TTC549 (cell line): Measurements from ENCODE around the gene HDGF.
"Not testable (repeated sequence)": the region's sequence is repeated elsewhere in the genome, so short reads cannot be mapped to it uniquely, and the experiment has no call there.

Experiments used
- FAIRE-seq: peaks from 2 replicates; lab custom pipeline; 2012; peaks lifted over from hg19 to GRCh38; lab: Jason Lieb, UNC

Gene HDGF

DNA sequence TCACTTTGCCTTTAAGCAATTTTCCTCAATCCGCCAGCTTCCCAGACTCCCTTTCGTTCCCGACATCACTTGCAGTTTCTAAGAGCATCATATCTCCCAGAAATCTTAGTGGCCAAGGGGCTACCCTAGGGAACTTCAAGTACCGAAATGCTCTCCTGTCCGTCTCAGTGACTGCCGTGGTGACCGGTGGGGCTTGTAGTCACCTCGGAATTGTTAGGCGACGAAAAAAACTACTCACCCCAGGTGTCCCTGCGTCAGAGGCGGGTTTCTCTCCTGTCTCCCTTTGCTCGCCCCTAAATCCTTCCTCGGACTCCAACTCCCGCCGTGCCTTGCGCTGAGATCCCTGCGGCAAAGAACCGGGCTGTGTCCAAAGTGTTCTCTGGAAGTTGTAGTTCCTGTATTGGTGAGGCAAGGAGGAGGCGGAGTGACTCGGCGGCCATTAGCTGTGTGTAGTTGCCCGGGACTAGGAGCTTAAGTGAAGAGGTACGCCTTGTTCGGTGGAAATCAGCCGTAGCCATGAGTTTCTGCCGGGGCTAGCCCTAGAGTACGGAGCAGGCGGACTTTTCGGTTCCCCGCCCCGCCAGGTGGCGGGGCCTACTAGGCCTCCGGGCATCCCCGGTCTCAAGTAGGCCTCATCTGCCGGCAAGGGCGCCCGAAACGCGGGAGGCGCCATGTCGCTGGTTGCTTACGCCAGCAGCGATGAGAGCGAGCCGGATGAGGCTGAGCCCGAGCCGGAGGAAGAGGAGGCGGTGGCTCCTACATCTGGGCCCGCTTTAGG, 15.8 kb upstream of the HDGF start, which contains the start of gene PRCC:
Gene PRCC, plus strand, starts transcription at position 435 of the 778 bp plus-strand sequence. Its CDS starts 237 bp downstream, at position 672.
- FAIRE-seq = peak; percentile 100

- no peak for FAIRE-seq
Measured at GRCh38 chr1:156766298-156767100, 15.0 kb upstream of the HDGF start.

GRCh38 chr1:156765666-156766065, 14.2 kb upstream of the HDGF start:
- FAIRE-seq = no peak

DNA sequence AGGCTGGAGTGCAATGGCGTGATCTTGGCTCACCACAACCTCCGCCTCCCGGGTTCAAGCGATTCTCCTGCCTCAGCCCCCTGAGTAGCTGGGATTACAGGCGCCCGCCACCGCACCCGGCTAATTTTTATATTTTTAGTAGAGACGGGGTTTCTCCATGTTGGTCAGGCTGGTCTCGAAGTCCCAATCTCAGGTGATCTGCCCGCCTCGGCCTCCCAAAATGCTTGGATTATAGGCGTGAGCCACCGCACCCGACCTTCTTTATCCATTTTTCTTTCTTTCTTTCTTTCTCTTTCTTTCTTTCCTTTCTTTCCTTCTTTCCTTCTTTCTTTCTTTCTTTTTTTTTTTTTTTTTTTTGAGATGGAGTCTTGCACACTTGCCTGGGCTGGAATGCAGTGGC, 13.7 kb upstream of the HDGF start:
- not testable (repeated sequence) for FAIRE-seq

DNA sequence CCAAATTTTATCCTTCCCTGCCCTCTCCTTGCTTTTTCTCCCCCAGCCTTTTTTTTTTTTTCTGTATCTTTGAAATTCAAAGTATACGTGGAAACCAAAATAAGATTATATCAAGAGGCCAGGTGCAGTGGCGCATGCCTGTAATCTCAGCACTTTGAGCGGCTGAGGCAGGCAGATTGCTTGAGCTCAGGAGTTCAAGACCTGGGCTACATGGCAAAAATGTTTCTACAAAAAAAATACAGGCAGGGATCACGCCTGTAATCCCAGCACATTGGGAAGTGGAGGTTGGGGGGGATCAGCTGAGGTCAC, 9.3 kb upstream of the HDGF start:
- no peak for FAIRE-seq

DNA sequence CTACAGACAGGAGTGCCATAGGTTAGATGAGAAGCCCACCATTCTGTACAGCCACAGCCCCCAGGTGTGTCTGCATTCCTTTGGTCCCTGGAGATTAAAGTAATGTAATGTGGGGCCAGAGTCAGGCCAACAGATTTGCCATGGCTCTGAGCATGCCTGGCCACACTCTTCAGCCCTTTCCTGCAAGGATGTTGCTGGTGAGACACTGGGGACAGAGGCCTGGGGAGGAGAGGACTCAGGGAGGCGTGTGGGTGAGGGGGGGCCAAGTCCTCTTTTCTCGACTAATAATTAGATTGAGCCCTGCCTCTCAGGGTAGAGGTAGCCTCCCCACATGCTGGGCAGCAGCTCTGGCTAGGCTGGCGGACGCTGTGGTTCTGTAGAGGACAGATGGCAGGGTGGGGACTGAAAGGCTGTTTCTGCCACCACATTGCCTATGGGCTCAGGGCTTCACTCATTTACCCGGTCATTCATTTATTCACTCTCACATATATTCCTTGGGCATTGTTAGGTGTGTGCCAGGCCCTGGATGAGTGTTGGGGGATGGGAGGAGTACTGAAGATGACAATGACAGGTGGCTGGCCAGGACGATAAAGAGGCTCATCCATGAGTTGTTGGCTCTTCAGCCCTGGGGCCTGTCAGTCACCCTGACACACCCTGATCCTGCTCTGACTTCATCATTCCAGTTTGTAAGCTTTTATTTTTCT, 8.8 kb upstream of the HDGF start:
- FAIRE-seq = no peak

- not testable (repeated sequence) for FAIRE-seq
Measured at GRCh38 chr1:156757572-156758253, 6.2 kb upstream of the HDGF start.

DNA sequence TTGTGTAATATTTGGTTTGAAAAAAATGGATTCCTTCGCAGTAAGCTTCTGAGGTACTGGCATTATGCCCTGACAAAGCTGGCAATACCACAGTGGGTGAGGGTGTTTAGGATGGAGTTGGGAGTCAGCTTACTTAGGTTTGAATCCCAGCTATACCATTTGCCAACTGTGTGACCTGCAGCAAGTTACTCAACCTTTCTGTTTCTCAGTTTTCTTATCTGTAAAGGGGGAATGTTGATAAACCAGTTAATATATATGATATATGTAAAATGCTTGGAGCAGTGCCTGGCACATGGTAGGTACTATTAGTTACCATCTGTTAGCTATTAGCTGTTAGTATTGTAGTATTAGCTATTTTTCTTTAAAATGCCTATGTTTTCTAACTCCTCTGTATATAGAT, 4.9 kb upstream of the HDGF start:
- no peak for FAIRE-seq

DNA sequence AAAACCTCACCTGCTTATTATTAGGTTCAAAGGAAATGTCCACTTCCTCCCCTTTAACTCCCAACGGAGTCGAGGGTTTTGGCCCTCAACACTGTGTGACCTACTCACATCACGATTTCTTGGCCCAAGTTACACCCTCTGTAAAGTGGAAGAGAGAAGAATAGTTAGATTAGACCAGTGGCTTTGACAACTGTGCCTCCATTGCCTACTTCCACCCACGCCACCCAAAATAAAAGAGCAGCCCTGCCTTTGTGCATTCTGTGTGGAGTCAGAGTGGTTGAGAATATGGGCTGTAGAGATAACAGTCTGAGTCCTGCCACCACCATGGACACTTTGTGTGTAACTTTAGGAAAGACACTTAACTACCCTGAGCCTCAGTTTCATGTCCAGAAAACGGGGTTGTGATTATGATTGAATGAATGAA, 4.1 kb upstream of the HDGF start:
- FAIRE-seq = no peak

GRCh38 chr1:156754219-156754618, 2.7 kb upstream of the HDGF start:
- no peak for FAIRE-seq

DNA sequence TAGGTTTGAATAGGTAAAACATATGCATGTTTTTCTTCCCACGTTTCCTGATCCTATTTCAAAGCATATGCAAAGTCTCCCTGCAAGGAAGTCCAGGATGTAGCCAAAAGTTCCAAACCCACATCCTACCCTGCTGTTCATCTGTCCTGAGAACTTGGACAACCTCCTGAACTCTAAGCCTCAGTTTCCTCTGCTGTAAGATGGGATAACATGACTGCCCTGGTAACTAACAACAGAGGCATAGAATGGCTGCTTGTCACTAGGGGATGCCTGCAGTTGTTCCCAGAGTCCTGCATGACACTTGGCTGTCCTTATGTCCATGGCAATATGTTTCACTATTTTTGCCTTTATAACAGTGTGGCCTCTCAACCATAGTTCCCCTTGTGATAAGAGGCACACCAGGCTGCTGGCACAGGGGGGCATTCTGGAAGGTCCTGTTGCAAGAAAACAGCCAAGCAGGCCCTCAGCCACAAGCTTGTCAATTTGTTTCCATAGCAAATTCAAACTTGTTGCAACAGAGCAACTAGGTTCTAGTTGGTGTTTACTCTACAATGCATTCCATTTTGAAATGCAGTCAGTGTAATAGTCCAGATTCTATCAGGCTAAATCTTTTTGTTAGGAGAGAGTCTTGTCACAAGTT, 1.5 kb upstream of the HDGF start:
- no peak for FAIRE-seq

DNA sequence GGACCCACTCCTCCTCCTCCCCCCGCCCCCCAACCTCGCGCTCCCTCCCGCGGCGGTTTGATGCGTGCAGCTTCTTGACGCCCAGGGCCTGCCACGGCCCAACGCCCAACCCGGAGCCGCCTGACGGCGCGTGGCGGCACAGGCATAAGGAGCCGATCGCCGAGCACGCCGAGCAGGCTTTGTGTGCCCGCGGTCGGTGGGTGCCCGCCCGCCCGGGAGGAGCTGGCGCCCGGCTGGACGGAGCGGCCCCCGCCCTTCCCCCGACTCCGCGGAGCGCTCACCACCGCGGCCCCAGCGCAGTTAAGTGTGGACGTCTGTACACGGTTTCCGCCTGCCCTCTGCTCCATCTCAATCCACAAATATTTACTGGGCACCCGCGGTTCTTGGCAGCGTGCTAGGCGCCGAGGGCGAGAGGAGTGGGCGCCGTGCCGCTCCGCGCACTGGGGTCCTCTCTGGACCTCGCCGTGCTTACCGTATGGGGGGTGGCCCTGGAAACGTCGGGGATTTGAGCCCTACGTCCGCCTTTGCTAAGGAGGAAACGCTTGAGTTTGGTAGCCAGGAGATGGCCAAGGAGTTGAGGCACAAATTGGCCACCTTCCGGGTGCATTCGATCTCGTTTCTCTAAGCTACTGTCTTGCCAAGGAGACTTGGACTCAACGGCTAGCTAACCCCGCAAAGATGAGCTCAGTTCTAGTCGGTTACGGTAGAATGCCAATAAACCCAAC, 444 bp upstream of the HDGF start:
- FAIRE-seq = no peak

DNA sequence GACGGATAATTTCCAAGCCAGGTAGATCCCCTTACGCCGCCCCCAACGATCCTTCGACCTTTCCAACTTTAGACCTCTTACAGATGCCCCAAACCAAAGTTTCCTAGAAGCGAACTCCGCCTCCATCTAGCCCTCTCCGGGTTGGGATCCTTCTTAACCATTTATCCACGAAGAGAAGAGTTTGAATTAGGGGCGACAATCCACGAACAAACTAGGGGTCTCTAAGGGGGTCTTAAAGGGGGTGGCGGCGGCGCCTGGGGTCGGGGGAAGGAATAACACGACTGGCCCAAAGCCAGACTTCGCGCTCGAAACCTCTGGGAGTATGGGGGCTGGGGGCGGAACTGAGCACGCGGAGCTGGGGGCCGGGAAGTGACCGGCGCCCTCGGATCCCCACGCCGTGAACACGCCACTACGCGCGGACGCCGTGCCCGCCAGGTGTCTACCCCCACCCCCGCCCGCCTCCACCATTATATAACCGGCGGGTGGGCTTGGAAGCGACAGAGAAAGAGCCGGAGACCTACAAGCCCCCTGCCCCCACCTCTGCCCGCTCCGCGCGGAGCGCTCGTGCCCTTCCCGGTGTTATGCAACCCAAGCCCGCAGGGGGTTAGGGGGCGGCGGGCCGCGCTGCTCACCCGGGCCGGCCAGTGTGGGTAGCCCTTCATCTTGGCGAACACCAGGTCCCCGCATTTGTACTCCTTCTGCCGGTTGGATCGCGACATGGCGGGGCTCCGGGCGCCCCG, 594 bp downstream of the HDGF start:
- no peak for FAIRE-seq

GRCh38 chr1:156750191-156750672, 1.2 kb downstream of the HDGF start:
- no peak for FAIRE-seq

DNA sequence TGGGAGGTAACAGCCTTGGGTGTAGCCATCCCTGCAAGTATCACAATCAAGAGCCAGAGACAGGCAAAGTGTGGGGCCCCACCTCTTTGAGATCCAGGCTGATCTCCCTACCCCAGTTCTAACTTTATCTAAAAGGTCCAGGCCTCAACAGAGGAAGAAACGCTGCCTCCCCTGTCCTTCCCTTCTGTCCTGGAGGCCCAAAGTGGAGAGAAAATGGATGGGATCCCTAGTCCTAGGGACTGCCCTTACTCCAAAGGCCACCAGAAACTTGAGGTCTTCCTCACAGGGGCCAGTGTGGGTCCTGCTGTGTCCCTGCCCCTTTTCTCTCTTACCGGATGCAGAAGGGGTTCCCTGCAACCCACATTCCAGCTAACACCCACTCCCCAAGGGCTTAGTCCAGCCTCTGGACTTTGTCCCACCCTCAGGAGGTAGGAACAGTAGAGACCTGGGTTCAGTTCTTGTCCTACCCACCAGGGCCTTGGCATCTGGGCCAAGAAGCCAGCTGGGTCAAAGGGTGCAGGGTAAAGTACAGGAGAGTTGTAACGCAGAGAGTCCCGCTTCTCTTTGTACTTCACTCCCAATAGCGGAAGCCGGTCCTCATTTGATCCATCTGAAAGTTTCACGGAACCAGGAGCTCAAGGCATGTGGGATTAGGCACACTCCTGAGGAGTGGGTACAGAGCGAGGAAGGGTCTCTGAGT, 1.9 kb downstream of the HDGF start:
- no peak for FAIRE-seq

DNA sequence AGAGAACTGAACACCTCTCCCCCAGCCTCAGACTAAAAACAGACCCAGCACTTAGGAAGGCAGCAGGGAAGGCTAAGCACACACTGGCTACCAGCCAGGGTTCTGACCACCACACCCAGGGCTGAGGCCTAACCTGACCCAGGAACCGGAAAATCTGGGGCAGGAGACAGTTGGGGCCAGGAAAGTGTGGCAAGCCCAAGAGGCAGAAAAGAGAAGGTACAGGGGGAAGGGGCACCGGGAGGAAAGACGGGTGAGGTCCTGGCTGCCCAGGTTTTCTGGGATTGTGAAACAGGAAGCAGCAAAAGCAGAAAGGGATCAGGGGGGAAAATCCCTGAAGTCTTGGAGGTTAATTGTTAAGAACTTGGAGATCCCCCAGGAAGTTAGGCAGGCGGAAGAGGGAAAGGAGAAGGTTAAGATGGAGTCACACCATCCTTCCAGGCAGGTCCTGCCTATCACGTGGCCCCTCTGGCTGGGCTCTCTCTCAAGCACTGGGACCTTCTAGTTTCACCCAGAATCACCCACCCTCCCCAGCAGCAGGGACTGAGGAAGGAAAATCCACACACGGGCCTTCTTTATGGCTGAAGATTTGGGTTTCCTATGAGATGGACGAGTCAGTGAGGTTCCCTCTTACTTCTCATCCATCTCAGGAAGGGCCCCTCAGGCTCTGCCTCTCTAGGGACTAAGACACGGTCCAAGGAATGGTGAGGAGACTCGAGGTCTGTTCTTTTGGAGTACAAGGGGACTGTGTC, 2.6 kb downstream of the HDGF start:
- no peak for FAIRE-seq

DNA sequence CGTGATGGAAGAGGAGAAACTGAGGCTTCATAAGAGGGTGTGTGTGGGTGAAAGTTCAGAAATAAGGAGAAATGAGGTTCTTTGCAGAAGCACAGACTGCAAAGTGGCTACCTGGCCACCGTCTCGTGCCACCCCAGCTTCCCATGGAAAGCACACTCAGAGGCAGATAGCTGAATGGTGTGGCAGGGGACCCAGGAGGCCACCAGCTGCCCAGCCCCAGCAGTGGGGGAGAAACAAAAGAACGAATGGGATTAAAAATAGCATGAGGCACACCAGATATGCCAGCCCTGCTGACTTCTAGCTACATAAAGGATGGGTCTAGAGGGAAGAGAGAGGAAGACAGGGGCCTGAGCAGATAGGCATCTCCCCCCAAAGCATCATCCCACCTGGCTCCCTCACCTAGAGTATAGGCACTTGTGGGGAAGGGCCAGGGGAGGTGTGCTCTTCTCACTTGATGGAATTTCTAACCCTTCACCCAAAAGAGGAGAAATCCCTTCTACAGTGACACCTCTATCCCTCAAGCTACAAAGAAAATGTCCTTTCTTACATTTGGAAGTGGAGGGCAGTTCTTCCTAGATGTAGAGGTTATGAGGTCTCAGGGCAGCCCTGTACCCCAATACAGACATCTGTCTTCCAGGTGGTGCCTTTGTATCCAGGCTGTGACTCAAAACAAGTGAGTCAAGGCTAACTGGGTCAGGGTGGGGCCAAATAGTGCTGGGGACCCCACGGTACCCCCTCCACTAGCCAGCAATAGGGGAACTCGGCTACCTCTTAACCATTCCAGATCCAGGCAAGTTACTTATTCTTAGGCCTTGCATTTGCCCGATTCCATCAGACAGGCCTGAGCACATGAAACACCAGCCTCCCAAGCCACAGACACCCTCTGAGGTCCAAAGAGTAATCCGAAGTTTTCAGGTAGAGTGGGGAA, 3.5 kb downstream of the HDGF start:
- FAIRE-seq = no peak
